HG03520 (cell line): ENCODE data around the gene RIN2.
"Not testable (repeated sequence)": the region's sequence is repeated elsewhere in the genome, so short reads cannot be mapped to it uniquely, and the experiment has no call there.

Experiments used
- ATAC-seq: cut with Tn5 transposase; IDR thresholded peaks from one replicate; pipeline ENCODE4 v1.9.1; 2021; ENCODE audit warnings: mild to moderate bottlenecking, moderate library complexity; ENCODE audit not compliant: unreplicated experiment

Gene RIN2

GRCh38 chr20:19785173-19785982 is 27.3 kb downstream of the RIN2 start:
- ATAC-seq, result no peak

- ATAC-seq, result no peak
Measured at GRCh38 chr20:19785983-19786285, 27.9 kb downstream of the RIN2 start.

GRCh38 chr20:19786311-19786710 is 28.3 kb downstream of the RIN2 start:
- ATAC-seq, result no peak

GRCh38 chr20:19787366-19787765 is 29.3 kb downstream of the RIN2 start:
- ATAC-seq, result no peak

GRCh38 chr20:19789009-19789408 is 31.0 kb downstream of the RIN2 start:
- ATAC-seq, result no peak

GRCh38 chr20:19789446-19789845 is 31.4 kb downstream of the RIN2 start:
- no peak for ATAC-seq

GRCh38 chr20:19791887-19792286 is 33.8 kb downstream of the RIN2 start:
- ATAC-seq, result no peak

GRCh38 chr20:19793716-19794115 is 35.7 kb downstream of the RIN2 start:
- ATAC-seq, result no peak

- no peak for ATAC-seq
Measured at GRCh38 chr20:19794941-19795340, 36.9 kb downstream of the RIN2 start.

GRCh38 chr20:19799325-19799724 is 41.3 kb downstream of the RIN2 start:
- ATAC-seq, result no peak

GRCh38 chr20:19802099-19802491 is 44.0 kb downstream of the RIN2 start:
- ATAC-seq, result no peak

GRCh38 chr20:19802492-19803158 is 44.6 kb downstream of the RIN2 start:
- ATAC-seq, result no peak

- not testable (repeated sequence) for ATAC-seq
Measured at GRCh38 chr20:19806276-19806675, 48.2 kb downstream of the RIN2 start.

- ATAC-seq, result no peak
Measured at GRCh38 chr20:19806806-19807190, 48.7 kb downstream of the RIN2 start.

GRCh38 chr20:19807191-19807945 is 49.3 kb downstream of the RIN2 start:
- ATAC-seq, result no peak
